Embryonic facial prominence (tissue), 1 donor: Measurements from ENCODE around the gene TXNRD2.

Experiments used
- DNase-seq: peaks from one replicate; pipeline ENCODE4 v3.0.0-alpha.2; 2016; ENCODE audit errors: extremely low spot score

TXNRD2 gene

GRCh38 chr22:19864538-19865106 is 77.0 kb downstream of the TXNRD2 start:
- no peak for DNase-seq

DNA sequence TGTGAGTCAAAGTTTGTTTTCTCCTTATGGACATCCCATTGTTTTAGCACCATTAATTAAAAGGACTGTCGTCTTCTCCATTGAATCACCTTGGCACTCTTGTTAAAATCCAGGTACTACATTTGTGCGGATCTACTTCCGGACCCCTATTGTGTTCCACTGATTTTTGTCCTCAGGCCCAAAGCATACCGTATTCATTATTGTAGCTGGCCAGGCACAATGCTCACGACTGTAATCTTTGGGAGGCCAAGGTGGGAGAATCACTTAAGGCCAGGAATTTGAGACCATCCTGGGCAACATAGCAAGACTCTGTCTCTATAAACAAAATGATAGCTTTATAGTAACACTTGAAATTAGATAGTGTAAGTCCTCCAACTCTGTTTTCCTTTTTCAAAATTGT is 78.0 kb downstream of the TXNRD2 start:
- DNase-seq, result no peak

DNA sequence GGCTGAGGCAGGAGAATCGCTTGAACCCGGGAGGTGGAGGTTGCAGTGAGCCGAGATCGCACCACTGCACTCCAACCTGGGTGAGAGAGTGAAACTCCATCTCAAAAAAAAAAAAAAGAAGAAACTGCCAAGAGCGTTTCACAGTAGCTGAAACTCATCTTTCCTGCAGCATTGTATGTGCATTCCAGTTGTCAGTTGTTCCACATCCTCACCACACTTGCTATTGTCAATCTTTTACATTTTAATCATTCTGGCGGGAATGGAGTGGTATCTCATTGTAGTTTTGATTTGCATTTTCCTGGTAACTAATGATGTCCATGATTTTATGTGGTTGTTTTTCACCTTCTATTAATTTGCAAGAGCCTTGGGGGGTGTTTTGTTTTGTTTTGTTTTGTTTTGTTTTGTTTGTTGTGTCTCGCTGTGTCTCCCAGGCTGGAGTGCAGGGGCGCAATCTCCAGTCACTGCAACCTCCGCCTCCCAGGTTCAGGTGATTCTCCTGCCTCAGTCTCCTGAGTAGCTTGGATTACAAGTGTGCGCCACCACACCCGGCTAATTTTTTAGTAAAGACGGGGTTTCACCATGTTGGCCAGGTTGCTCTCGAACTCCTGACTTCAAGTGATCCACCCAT is 78.9 kb downstream of the TXNRD2 start:
- DNase-seq, result no peak

DNA sequence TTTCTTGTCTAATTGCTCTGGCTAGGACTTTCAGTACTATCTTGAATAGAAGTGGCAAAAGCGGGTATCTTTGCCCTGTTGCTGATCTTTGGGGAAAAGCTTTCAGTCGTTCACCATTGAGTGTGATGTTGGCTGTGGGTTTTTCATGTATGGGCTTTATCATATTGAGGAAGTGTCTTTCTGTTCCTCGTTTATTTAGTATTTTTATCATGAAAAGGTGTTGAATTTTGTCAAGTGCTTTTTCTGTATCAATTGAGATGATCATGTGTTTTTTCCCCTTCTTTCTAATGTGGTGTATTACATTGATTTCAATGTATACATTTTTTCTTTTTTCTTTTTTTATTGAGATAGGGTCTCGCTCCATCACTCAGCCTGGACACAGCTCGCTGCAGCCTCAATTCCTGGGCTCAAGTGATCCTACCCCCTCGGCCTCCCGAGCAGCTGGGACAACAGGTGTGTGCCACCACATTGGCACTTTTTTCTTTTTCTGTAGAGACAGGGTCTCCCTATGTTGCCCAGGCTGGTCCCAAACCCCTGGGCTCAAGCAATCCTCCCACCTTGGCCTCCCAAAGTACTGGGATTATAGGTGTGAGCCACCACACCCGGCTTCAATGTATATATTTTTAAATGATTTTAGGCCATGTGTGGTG is 81.6 kb downstream of the TXNRD2 start:
- no peak for DNase-seq

DNA sequence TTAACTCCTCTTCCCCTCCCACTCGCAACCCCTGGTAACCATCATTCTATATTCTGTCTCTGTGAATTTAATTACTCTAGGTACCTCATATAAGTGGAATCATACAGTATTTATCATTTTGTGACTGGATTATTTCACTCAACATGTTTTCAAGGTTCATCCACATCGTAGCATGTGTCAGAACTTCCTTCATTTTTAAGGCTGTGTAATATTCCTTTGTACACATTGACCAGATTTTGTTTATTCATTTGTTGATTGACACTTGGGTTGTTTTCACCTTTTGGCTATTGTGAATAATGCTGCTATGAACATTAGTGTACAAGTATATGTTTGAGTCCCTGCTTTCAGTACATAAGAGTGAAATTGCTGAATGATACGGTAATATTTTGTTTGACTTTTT is 84.2 kb downstream of the TXNRD2 start:
- DNase-seq, result no peak

- DNase-seq, result no peak
Measured at GRCh38 chr22:19855504-19856409, 85.9 kb downstream of the TXNRD2 start.

GRCh38 chr22:19854778-19855503 is 86.7 kb downstream of the TXNRD2 start, which contains the start of the genes GNB1L and RTL10:
GNB1L (minus strand) TSS chr22:19854874; CDS start chr22:19821355, 33,519 bp downstream.
RTL10 (minus strand) TSS chr22:19854874; CDS start chr22:19852261, 2,613 bp downstream.
- DNase-seq, result peak; percentile 91

GRCh38 chr22:19853879-19854777 is 87.5 kb downstream of the TXNRD2 start:
- DNase-seq, result no peak

DNA sequence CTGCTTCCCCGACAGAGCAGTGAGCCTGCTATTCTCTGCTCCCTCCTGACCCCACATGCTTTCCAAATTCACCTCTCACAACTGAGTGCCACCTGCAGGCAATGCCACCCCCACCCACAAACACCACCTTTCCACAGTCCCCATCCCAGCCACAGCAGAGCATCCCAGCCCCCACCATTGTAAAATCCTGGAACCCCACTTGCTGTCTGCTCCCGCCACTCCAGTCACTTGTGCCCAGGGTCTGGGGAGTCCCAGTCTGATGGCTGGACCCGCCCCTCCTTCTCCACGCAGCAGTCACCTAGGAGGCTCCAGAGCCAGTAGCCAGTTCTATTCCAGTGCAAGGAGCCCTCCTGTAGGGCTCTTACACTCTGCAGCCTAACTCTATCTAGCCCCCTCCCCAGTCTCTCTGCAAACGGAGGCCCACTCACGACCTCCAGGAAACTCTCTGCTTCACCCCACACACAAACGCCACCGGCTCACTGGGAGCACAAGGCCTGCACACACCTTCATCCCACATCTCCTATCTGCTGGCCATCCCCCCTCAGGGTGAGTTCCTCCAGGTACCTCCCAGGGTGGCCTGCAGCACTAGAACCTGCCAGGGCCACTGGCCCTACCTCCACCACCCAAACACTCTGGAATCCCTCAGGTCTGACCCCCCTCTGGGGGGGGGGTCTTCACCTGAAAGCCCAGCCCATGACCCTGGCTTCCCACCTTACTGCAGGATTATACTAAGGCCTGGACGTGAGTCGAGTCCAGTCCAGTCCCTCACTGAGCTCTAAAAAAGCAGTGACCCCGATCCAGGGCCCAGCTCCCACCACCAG is 88.3 kb downstream of the TXNRD2 start:
- DNase-seq, result no peak

- DNase-seq, result no peak
Measured at GRCh38 chr22:19852177-19852781, 89.3 kb downstream of the TXNRD2 start.

DNA sequence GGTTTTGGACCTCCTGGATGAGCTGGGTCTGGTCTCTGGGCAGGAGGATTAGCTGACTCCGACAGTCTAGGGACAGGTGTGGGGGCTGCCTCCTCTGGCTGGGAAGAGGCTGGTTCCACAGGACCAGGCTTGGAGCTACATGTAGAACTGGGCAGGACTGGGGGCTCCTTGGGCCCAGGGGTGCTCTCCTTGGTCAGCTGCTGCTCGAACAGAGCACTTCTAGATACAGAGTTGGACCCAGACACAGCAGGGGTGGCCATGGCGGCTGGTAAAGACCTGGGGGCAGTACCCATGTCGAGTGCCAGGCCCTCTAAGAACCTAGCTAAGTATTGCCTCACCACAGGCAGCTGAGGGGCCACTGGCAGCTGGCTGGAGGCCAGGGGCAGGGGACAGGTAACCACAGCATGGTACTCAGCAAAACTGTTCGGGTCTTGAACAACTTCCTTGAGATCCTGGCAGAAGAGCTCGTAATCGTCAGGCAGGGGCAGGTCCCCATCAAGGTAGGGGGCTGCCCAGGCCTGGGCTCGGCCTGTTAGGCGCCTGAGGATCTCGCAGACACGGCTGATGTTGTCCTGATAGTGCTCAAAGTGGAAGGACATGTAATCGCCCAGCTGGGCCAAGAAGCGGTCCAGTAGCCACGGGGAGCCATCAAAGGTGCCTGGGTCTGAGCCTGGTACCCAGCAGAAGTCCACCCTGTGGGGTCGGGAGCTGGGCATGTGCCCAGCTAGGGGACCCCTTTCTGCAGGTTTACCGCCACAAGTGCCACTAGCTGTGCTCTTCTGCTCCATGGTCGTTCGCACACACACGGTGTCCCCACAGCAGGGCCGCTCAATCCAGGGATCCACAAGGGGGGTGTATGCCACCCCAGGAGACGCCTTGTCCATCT is 90.1 kb downstream of the TXNRD2 start:
- DNase-seq, result no peak

GRCh38 chr22:19850763-19851109 is 90.9 kb downstream of the TXNRD2 start:
- DNase-seq, result no peak

GRCh38 chr22:19849835-19850762 is 91.5 kb downstream of the TXNRD2 start:
- DNase-seq, result no peak

DNA sequence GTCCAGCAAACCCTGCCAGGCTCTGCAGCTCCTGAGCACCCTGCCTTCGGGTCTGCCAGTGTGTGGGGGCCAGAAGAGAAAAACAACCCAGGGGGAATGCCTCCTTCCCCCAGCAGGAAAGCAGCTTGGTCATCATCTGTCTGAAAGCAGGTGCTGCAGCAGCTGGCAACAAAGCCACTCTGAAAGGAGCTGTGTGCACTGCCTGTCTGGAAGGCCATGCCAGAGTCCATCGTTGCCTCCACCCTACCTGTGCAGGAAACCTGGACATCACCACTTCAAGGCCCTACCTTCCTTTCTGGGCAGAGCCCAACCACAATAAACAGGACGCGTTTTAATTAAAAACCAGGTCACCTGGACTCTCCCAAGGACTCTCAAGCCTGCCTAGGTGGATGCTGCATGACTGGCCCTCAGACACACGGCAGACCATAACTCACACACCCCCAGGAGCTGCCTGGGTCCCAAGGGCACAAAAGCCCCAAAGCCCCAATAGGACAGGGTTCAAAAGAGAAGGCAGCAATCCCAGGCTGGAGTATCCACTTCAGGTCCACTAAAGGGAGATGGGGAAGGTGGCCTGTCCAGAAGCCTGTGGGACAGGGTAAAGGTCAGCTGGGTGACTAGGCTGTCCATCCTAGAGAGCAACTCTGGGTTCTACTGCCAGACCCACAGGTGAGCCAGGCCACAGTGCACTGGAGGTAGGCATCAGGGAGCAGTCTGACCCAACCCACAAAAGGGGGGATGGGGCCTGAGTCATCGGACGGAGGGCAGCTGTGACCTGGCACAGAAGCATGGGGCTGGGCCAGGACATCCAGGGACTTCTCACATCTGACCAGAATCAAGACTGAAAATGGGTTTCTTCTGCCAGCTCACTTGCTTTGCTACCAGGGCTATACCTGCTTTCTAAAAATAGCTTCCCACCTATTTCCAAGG is 93.1 kb downstream of the TXNRD2 start:
- DNase-seq, result no peak

DNA sequence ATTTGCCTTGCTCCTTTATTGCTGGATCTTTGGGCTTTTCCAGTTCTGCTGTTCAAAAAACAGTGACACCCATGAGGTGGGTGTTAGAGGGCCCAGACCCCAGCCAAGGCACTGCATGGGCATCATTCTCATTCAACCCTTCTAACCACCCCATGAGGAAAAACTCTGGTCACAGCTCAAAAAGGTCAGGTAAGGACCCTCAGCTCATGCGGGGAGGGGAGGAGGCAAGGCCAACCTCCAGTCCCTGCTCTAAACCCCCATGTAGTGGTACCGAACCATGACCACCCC is 94.3 kb downstream of the TXNRD2 start:
- DNase-seq, result no peak
